Measurements from ENCODE around the gene CNPY3.
"Not testable (repeated sequence)": the region's sequence is repeated elsewhere in the genome, so short reads cannot be mapped to it uniquely, and the experiment has no call there.

The CNPY3 gene

DNA sequence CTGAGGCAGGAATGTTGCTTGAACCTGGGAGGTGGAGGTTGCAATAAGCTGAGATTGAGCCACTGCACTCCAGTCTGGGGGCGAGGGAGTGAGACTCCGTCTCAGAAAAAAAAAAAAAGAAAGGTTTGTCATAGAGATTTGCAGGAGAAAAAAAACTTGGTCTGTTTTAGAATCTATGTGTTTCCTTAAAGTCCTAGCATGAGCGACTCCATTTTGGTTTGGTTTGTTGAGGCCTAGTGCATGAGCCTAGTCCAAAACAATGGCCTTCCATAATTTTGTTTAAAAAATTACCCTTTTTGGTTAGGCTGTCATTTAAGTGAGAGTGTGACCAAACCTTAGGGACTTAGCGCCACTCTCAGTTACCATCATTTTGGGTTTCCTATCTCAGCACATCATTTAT, 23.1 kb downstream of the CNPY3 start:
- Histone ChIP-seq H3K27ac (peak overlapping the region; percentile 63), H3K36me3 (no peaks in the 10 kb centered on the region), H3K9me3 (ENCODE audit: severe bottlenecking) (no peaks in the 10 kb centered on the region), H3K4me3 (ENCODE audit: low read depth, low read length) (no peak overlapping the region), H3K27me3 (ENCODE audit: insufficient read depth, low read depth, severe bottlenecking) (no peaks in the 10 kb centered on the region)
- DNase-seq = no peak
- TF ChIP-seq CTCF (IDR thresholded peaks at IDR 0.05; ENCODE audit: low read depth, low read length) = no peak

GRCh38 chr6:42954405-42954804, 25.1 kb downstream of the CNPY3 start:
- not testable (repeated sequence) for H3K27me3 ChIP-seq (ENCODE audit: insufficient read depth, low read depth, severe bottlenecking); DNase-seq; H3K9me3 ChIP-seq (ENCODE audit: severe bottlenecking); H3K36me3 ChIP-seq; H3K27ac ChIP-seq; H3K4me3 ChIP-seq (ENCODE audit: low read depth, low read length)

- H3K9me3 ChIP-seq (ENCODE audit: severe bottlenecking) = no peaks in the 10 kb centered on the region
- H3K27me3 ChIP-seq (ENCODE audit: insufficient read depth, low read depth, severe bottlenecking) = no peaks in the 10 kb centered on the region
- H3K4me3 ChIP-seq (ENCODE audit: low read depth, low read length) = no peak overlapping the region
- H3K27ac ChIP-seq = no peak overlapping the region
- TF ChIP-seq CTCF (IDR thresholded peaks at IDR 0.05; ENCODE audit: low read depth, low read length) = no peak
- H3K36me3 ChIP-seq = peaks cover 10% of the 10 kb centered on the region
- DNase-seq = no peak
Observed at GRCh38 chr6:42958125-42958524, 28.8 kb downstream of the CNPY3 start.

GRCh38 chr6:42959917-42960242, 30.6 kb downstream of the CNPY3 start:
- Histone ChIP-seq H3K9me3 (ENCODE audit: severe bottlenecking) (no peaks in the 10 kb centered on the region), H3K27me3 (ENCODE audit: insufficient read depth, low read depth, severe bottlenecking) (no peaks in the 10 kb centered on the region), H3K4me3 (ENCODE audit: low read depth, low read length) (peak overlapping the region; percentile 65), H3K27ac (no peak overlapping the region), H3K36me3 (peaks cover 18% of the 10 kb centered on the region)
- no peak for TF ChIP-seq CTCF (IDR thresholded peaks at IDR 0.05; ENCODE audit: low read depth, low read length)
- DNase-seq = no peak

GRCh38 chr6:42960243-42961019, 31.2 kb downstream of the CNPY3 start, which contains the start of gene GNMT:
Gene GNMT, plus strand, starts transcription at chr6:42960754. Its CDS starts 14 bp downstream, at chr6:42960768.
- Histone ChIP-seq H3K27ac (no peak within 1 kb of the TSS), H3K9me3 (ENCODE audit: severe bottlenecking) (no peaks in the 10 kb centered on the region), H3K36me3 (peaks cover 24% of the 10 kb centered on the region), H3K27me3 (ENCODE audit: insufficient read depth, low read depth, severe bottlenecking) (no peaks in the 10 kb centered on the region), H3K4me3 (ENCODE audit: low read depth, low read length) (peak within 1 kb of the TSS; percentile 65)
- peak; percentile 88 for DNase-seq
- TF ChIP-seq CTCF (IDR thresholded peaks at IDR 0.05; ENCODE audit: low read depth, low read length) = 0 out of 2 replicates have a peak, but pooled peaks have one; percentile 12

- TF ChIP-seq CTCF (IDR thresholded peaks at IDR 0.05; ENCODE audit: low read depth, low read length) = no peak
- no peak for DNase-seq
- Histone ChIP-seq H3K27me3 (ENCODE audit: insufficient read depth, low read depth, severe bottlenecking) (no peaks in the 10 kb centered on the region), H3K27ac (no peak overlapping the region), H3K36me3 (peaks cover 27% of the 10 kb centered on the region), H3K4me3 (ENCODE audit: low read depth, low read length) (peak overlapping the region; percentile 65), H3K9me3 (ENCODE audit: severe bottlenecking) (no peaks in the 10 kb centered on the region)
Observed at GRCh38 chr6:42961020-42961470, 31.8 kb downstream of the CNPY3 start.

All from WERI-Rb-1 (cell line).